Hematopoietic multipotent progenitor cell treated with erythropoietin and hydrocortisone succinate and interleukin-3 and kit ligand, for 17 days (in vitro differentiated cells): ENCODE measurements around the gene KRTAP19-7.

Experiments used
- DNase-seq: peaks from one replicate; pipeline ENCODE4 v3.0.0-alpha.2; 2015; ENCODE audit warnings: low spot score

The KRTAP19-7 gene

GRCh38 chr21:30561264-30561895, at the start of gene KRTAP19-7:
Gene KRTAP19-7 (minus strand): TSS chr21:30561314. CDS start chr21:30561289, 25 bp downstream.
- DNase-seq: no peak

GRCh38 chr21:30605968-30606367, 44.9 kb upstream of the KRTAP19-7 start:
- DNase-seq: no peak

GRCh38 chr21:30600787-30601186, 39.7 kb upstream of the KRTAP19-7 start, which contains the start of gene KRTAP22-1:
Gene KRTAP22-1 (plus strand): TSS chr21:30601087.
- no peak for DNase-seq

- DNase-seq: no peak
Measured at GRCh38 chr21:30598802-30599201, 37.7 kb upstream of the KRTAP19-7 start, which contains the start of gene KRTAP6-2. Gene KRTAP6-2 (minus strand): TSS chr21:30598902. CDS start chr21:30598874, 28 bp downstream.

- no peak for DNase-seq
Measured at GRCh38 chr21:30592140-30592539, 31.0 kb upstream of the KRTAP19-7 start, which contains the start of gene KRTAP6-3. Gene KRTAP6-3 (plus strand): TSS chr21:30592440. CDS start chr21:30592446, 6 bp downstream.

GRCh38 chr21:30590297-30590696, 29.2 kb upstream of the KRTAP19-7 start, which contains the start of gene KRTAP22-2:
Gene KRTAP22-2 (minus strand): TSS chr21:30590397.
- no peak for DNase-seq

- DNase-seq: no peak
Measured at GRCh38 chr21:30582870-30583269, 21.8 kb upstream of the KRTAP19-7 start.

GRCh38 chr21:30580132-30580531, 19.0 kb upstream of the KRTAP19-7 start:
- no peak for DNase-seq

- no peak for DNase-seq
Measured at GRCh38 chr21:30579346-30579745, 18.2 kb upstream of the KRTAP19-7 start.

GRCh38 chr21:30577766-30578165, 16.7 kb upstream of the KRTAP19-7 start:
- no peak for DNase-seq

- no peak for DNase-seq
Measured at GRCh38 chr21:30567617-30568016, 6.5 kb upstream of the KRTAP19-7 start.

GRCh38 chr21:30563630-30564029, 2.5 kb upstream of the KRTAP19-7 start:
- no peak for DNase-seq

- no peak for DNase-seq
Measured at GRCh38 chr21:30563072-30563471, 2.0 kb upstream of the KRTAP19-7 start.

GRCh38 chr21:30561957-30562356, 843 bp upstream of the KRTAP19-7 start:
- DNase-seq: no peak

GRCh38 chr21:30555095-30555494, 6.0 kb downstream of the KRTAP19-7 start:
- DNase-seq: no peak

GRCh38 chr21:30552782-30553181, 8.3 kb downstream of the KRTAP19-7 start:
- no peak for DNase-seq

- DNase-seq: no peak
Measured at GRCh38 chr21:30541764-30542163, 19.4 kb downstream of the KRTAP19-7 start, which contains the start of gene KRTAP19-6. Gene KRTAP19-6 (minus strand): TSS chr21:30541864. CDS start chr21:30541833, 31 bp downstream.

GRCh38 chr21:30518876-30519275, 42.2 kb downstream of the KRTAP19-7 start:
- DNase-seq: no peak

- no peak for DNase-seq
Measured at GRCh38 chr21:30515681-30516080, 45.4 kb downstream of the KRTAP19-7 start.
